GM19455 (cell line): ENCODE data around the gene USP20.
"Not testable (repeated sequence)": the region's sequence is repeated elsewhere in the genome, so short reads cannot be mapped to it uniquely, and the experiment has no call there.

ENCODE experiments used
- ATAC-seq: cut with Tn5 transposase; IDR thresholded peaks from one replicate; pipeline ENCODE4 v1.9.1; 2021; ENCODE audit not compliant: unreplicated experiment

Gene USP20

GRCh38 chr9:129835128-129835859 lies at the start of gene USP20, which contains the start of gene C9orf78:
Gene USP20, plus strand, starts transcription at chr9:129835458. Its CDS starts 17,098 bp downstream, at chr9:129852556.
Gene C9orf78, minus strand, starts transcription at chr9:129835275. Its CDS starts 54 bp downstream, at chr9:129835221.
- peak; percentile 92 for ATAC-seq

- no peak for ATAC-seq
Observed at GRCh38 chr9:129785866-129786265, 49.4 kb upstream of the USP20 start.

GRCh38 chr9:129786481-129786880 lies 48.8 kb upstream of the USP20 start:
- ATAC-seq, result no peak

GRCh38 chr9:129794549-129794948 lies 40.7 kb upstream of the USP20 start:
- no peak for ATAC-seq

GRCh38 chr9:129796029-129796428 lies 39.2 kb upstream of the USP20 start:
- not testable (repeated sequence) for ATAC-seq

- no peak for ATAC-seq
Observed at GRCh38 chr9:129798973-129799372, 36.3 kb upstream of the USP20 start.

- no peak for ATAC-seq
Observed at GRCh38 chr9:129801504-129801903, 33.8 kb upstream of the USP20 start.

GRCh38 chr9:129802833-129803675 lies 32.2 kb upstream of the USP20 start, which contains the start of gene TOR1B:
Gene TOR1B, plus strand, starts transcription at chr9:129803184. Its CDS starts 29 bp downstream, at chr9:129803213.
- ATAC-seq, result peak; percentile 89

- peak; percentile 9 for ATAC-seq
Observed at GRCh38 chr9:129803676-129804060, 31.6 kb upstream of the USP20 start.

- ATAC-seq, result no peak
Observed at GRCh38 chr9:129806061-129806460, 29.2 kb upstream of the USP20 start.

GRCh38 chr9:129809346-129809745 lies 25.9 kb upstream of the USP20 start:
- ATAC-seq, result no peak

GRCh38 chr9:129810116-129810515 lies 25.1 kb upstream of the USP20 start:
- no peak for ATAC-seq

- no peak for ATAC-seq
Observed at GRCh38 chr9:129810788-129811187, 24.5 kb upstream of the USP20 start.

- no peak for ATAC-seq
Observed at GRCh38 chr9:129811967-129812363, 23.3 kb upstream of the USP20 start.

- ATAC-seq, result no peak
Observed at GRCh38 chr9:129812385-129812784, 22.9 kb upstream of the USP20 start.

GRCh38 chr9:129813661-129814060 lies 21.6 kb upstream of the USP20 start:
- ATAC-seq, result no peak

- no peak for ATAC-seq
Observed at GRCh38 chr9:129814432-129815223, 20.6 kb upstream of the USP20 start.

GRCh38 chr9:129815278-129815677 lies 20.0 kb upstream of the USP20 start:
- no peak for ATAC-seq

- no peak for ATAC-seq
Observed at GRCh38 chr9:129816501-129817435, 18.5 kb upstream of the USP20 start.
